Sigmoid colon (tissue), 7 donors: ENCODE results near the gene USPL1. TPM values are rescaled to one million over a fixed set of nuclear protein-coding genes. Genes with fewer than 3 reads are reported as not detected.

ENCODE experiments used
- DNase-seq: peaks from one replicate; pipeline ENCODE4 v3.0.0-alpha.2; 2019
- H3K27ac ChIP-seq, 4 donors: fragments of 200-600 bp; sonication (generic); one replicate each; pipeline ENCODE4 v1.5.1; 2016 to 2019; ENCODE audit warnings: mild to moderate bottlenecking in 1 of 4
- H3K27me3 ChIP-seq, 3 donors: fragments of 200-600 bp; sonication (generic); one replicate each; pipeline ENCODE4 v1.5.1; 2019; ENCODE audit warnings: mild to moderate bottlenecking in 1 of 3
- H3K36me3 ChIP-seq, 4 donors: fragments of 200-600 bp; sonication (generic); one replicate each; pipeline ENCODE4 v1.5.1; 2016 to 2019
- H3K4me1 ChIP-seq, 4 donors: fragments of 200-600 bp; sonication (generic); one replicate each; pipeline ENCODE4 v1.5.1; 2017 to 2019
- H3K4me3 ChIP-seq, 4 donors: fragments of 200-600 bp; sonication (generic); one replicate each; pipeline ENCODE4 v1.5.1; 2017 to 2019; ENCODE audit warnings: mild to moderate bottlenecking in 2 of 4, moderate library complexity in 1 of 4
- H3K9me3 ChIP-seq, 4 donors: fragments of 200-600 bp in 3 of 4; sonication (generic) in 3 of 4; one replicate each; pipeline versions ENCODE4 v1.5.1 to v1.6.1; 2013 to 2019
- EP300 ChIP-seq, 4 donors: sonication (generic); formaldehyde crosslinking; IDR thresholded peaks; one replicate each; pipeline ENCODE4 v1.6.1; 2017; ENCODE audit warnings: antibody characterized with exemption in 4 of 4
- POLR2A ChIP-seq, 2 donors: fragments of 450-650 bp; IDR thresholded peaks; one replicate each; pipeline ENCODE4 v1.6.1; 2016; ENCODE audit warnings: antibody characterized with exemption in 2 of 2, mild to moderate bottlenecking in 2 of 2, moderate library complexity in 2 of 2
- POLR2AphosphoS5 ChIP-seq, 4 donors: sonication (generic); formaldehyde crosslinking; IDR thresholded peaks; one replicate each; pipeline ENCODE4 v1.6.1; 2017; ENCODE audit warnings: antibody characterized with exemption in 4 of 4
- WGBS, 2 donors: extraction: QIAGEN DNeasy Blood & Tissue Kit; methylation state at CpG; one replicate each; pipeline ENCODE4 v1.1.7; 2013; 5-methylcytosine and 5-hydroxymethylcytosine counted together
- intact Hi-C: fragments of 100-400 bp; cut with DNase I; formaldehyde crosslinking; loops from one replicate; pipeline ENCODE4 v1.15.1; 2023
- polyA plus RNA-seq, 3 donors: library from polyadenylated mRNA; stranded (reverse); fragments of 200-250 nt; gene quantifications; one replicate each; pipeline ENCODE4 v1.2.3, GENCODE V29; 2013
- total RNA-seq, 4 donors: library from RNA; depleted of rRNA; stranded (reverse); fragments of >200 nt; gene quantifications; one replicate each; pipeline ENCODE4 v1.1.0, GENCODE V29; 2016
- TF ChIP-seq, protein P1 (sequence below), 4 experiments: fragments of 450-650 bp in 3 of 4; fragments of 200-600 bp in 1 of 4; IDR thresholded peaks; one replicate each; pipeline ENCODE4 v1.5.1; 2016 to 2019; ENCODE audit warnings: antibody characterized with exemption in 4 of 4, mild to moderate bottlenecking in 3 of 4, moderate library complexity in 2 of 4
- donor health status: healthy with polysubstance abuse.
- donor health status: Bipolar disorder and iron deficiency.
- donor health status: healthy.

Gene USPL1
- total and polyA plus RNA-seq, 7 donors = 2.8 to 34.6 (median 17.4) TPM

DNA sequence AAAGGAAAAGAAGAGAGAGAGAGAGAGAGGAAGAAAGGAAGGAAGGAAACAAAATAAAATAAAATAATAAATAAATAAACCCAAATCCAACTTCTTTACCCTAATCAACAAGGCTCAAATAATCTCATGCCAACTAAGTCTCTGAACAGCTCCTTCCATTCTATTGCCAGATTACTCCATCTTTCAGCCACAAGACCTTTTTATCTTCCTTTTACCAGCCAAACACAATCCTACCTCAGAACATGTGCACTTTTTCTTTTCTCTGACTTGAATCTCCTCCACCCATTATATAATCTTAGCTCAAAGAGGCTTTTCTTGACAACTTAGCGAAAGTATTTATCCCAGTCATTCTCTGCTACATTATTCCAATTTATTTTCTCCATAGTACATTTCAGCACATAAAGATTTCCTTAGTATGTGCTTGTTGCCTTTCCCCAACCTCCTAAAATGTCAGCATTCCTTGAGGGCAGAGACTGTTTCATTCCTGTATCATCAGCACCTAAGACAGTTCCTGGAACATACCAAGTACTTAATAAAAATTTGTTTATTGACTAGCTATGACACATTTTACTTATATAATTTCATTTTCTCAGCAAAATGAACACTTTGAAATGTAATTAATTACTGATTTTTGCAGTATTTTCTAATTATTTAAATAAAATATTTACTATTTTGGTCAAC is 33.5 kb upstream of the USPL1 start:
- H3K27me3 ChIP-seq = no peaks in the 10 kb centered on the region
- H3K27ac ChIP-seq = no peak overlapping the region
- H3K9me3 ChIP-seq = no peaks in the 10 kb centered on the region
- DNase-seq = no peak
- intact Hi-C loops = no loop called here
- TF ChIP-seq POLR2A (IDR thresholded peaks at IDR 0.05) = no peak
- TF ChIP-seq EP300 (IDR thresholded peaks at IDR 0.05) = no peak
- TF ChIP-seq POLR2AphosphoS5 (IDR thresholded peaks at IDR 0.05) = no peak
- TF ChIP-seq, protein P1, sequence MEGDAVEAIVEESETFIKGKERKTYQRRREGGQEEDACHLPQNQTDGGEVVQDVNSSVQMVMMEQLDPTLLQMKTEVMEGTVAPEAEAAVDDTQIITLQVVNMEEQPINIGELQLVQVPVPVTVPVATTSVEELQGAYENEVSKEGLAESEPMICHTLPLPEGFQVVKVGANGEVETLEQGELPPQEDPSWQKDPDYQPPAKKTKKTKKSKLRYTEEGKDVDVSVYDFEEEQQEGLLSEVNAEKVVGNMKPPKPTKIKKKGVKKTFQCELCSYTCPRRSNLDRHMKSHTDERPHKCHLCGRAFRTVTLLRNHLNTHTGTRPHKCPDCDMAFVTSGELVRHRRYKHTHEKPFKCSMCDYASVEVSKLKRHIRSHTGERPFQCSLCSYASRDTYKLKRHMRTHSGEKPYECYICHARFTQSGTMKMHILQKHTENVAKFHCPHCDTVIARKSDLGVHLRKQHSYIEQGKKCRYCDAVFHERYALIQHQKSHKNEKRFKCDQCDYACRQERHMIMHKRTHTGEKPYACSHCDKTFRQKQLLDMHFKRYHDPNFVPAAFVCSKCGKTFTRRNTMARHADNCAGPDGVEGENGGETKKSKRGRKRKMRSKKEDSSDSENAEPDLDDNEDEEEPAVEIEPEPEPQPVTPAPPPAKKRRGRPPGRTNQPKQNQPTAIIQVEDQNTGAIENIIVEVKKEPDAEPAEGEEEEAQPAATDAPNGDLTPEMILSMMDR (IDR thresholded peaks at IDR 0.05) = no peak
- 98 to 99% methylated on average over 1 of the region's 1 CpG for WGBS, 2 donors
- H3K36me3 ChIP-seq = no peaks in the 10 kb centered on the region
- no peak overlapping the region for H3K4me3 ChIP-seq
- H3K4me1 ChIP-seq = peaks cover 0 to 4% (median 0%) of the 10 kb centered on the region in 4 donors

DNA sequence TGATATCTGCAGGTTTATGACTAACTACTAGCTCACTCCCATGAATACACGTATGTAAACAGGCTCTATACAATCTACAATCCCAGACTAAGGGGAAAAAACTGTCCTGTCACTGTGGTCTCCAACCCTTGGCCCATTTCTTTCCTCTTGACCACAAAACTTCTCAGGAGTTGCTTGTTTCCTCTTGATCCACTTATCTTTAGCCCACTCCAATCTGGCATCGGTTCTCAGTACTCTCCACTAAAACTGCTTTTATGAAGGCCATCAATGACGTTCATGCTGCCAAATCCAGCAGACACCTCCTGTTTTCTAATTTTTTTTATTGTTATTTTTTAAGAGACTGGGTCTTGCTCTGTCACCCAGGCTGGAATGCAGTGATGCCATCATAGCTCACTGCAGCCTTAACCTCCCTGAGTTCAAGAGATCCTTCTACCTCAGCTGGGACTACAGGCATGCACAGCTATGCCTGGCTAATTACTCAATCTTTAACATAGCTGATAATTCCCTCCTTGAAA is 31.9 kb upstream of the USPL1 start:
- no peaks in the 10 kb centered on the region for H3K36me3 ChIP-seq
- H3K27ac ChIP-seq = no peak overlapping the region
- intact Hi-C loops = no loop called here
- H3K4me1 ChIP-seq = peaks cover 0 to 4% (median 0%) of the 10 kb centered on the region in 4 donors
- H3K9me3 ChIP-seq = no peaks in the 10 kb centered on the region
- TF ChIP-seq POLR2AphosphoS5 (IDR thresholded peaks at IDR 0.05) (no peak), POLR2A (IDR thresholded peaks at IDR 0.05) (no peak), EP300 (IDR thresholded peaks at IDR 0.05) (no peak)
- TF ChIP-seq, protein P1 (IDR thresholded peaks at IDR 0.05) = no peak
- WGBS, 2 donors = 53 to 55% methylated on average over 3 of the region's 3 CpGs
- DNase-seq = no peak
- H3K4me3 ChIP-seq = no peak overlapping the region
- no peaks in the 10 kb centered on the region for H3K27me3 ChIP-seq

DNA sequence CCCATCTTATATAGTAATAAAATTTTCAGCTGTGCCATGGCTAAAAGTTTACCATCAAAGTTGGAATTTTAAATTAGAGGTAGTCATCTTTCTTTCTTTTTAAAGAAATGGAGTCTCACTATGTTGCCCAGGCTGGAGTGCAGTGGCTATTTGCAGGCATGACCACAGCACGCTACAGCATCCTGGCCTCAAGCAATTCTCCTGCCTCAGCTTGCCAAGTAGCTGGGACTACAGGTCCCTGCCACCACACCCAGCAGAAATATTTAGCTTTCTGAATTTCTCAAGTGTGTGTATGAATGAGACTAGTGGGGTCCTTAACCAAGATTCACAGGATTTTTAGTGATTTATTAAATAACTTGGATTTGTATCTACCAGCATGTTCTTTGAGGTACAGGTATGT is 30.5 kb upstream of the USPL1 start:
- TF ChIP-seq POLR2AphosphoS5 (IDR thresholded peaks at IDR 0.05) = no peak
- no peak for TF ChIP-seq POLR2A (IDR thresholded peaks at IDR 0.05)
- TF ChIP-seq EP300 (IDR thresholded peaks at IDR 0.05) = no peak
- TF ChIP-seq, protein P1 (IDR thresholded peaks at IDR 0.05) = no peak
- DNase-seq = no peak
- no peaks in the 10 kb centered on the region for H3K27me3 ChIP-seq
- no peak overlapping the region for H3K27ac ChIP-seq
- no peaks in the 10 kb centered on the region for H3K4me1 ChIP-seq
- no peaks in the 10 kb centered on the region for H3K36me3 ChIP-seq
- H3K9me3 ChIP-seq = no peaks in the 10 kb centered on the region
- H3K4me3 ChIP-seq = no peak overlapping the region
- WGBS, 2 donors = 96 to 97% methylated on average over 1 of the region's 1 CpG
- intact Hi-C loops = no loop called here

DNA sequence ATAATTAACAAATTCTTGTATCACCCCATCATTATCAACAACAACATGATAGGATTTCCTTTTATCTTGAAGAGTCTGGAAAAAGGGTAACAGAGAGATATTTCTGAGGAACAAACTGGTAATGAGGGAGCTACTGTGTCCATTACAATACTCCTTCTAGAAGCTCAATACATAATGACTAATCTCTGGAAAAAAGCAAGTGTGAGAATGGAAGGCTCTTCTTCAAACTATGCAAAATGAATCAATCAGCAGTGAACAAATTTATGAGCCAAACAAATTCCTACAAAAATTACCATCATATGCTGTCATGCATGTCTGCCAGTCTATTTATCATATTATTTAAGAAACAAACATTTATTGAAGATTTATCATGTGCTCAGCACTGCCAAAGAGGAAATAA is 30.0 kb upstream of the USPL1 start:
- H3K36me3 ChIP-seq = no peaks in the 10 kb centered on the region
- TF ChIP-seq POLR2AphosphoS5 (IDR thresholded peaks at IDR 0.05) = no peak
- no peak for TF ChIP-seq EP300 (IDR thresholded peaks at IDR 0.05)
- TF ChIP-seq, protein P1 (IDR thresholded peaks at IDR 0.05) = no peak
- no peak for TF ChIP-seq POLR2A (IDR thresholded peaks at IDR 0.05)
- no peak for DNase-seq
- no peaks in the 10 kb centered on the region for H3K9me3 ChIP-seq
- intact Hi-C loops = no loop called here
- H3K4me3 ChIP-seq = no peak overlapping the region
- no peaks in the 10 kb centered on the region for H3K4me1 ChIP-seq
- no peak overlapping the region for H3K27ac ChIP-seq
- H3K27me3 ChIP-seq = no peaks in the 10 kb centered on the region

DNA sequence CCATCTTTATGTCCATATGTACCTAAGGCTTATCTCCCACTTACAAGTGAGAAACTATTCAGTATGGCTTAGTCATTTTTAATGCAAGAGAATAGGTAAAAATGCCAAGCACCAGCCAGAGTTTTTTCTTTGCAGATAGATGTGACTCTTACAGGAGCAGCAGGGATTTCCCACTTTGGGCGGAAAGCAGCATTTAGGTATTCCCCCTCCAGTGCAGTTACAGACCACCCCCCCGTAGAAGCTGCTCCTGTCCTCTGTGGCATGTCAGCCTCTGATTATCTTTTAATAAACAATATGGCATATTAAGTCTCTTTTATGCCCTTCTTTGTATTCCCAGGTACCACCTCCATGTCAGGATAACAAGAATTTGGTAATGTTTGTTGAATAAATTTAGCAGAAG is 24.7 kb upstream of the USPL1 start:
- Histone ChIP-seq H3K4me1 (no peaks in the 10 kb centered on the region), H3K36me3 (no peaks in the 10 kb centered on the region), H3K9me3 (no peaks in the 10 kb centered on the region), H3K4me3 (no peak overlapping the region), H3K27me3 (no peaks in the 10 kb centered on the region), H3K27ac (no peak overlapping the region)
- intact Hi-C loops = no loop called here
- TF ChIP-seq, protein P1 (IDR thresholded peaks at IDR 0.05) = no peak
- no peak for TF ChIP-seq EP300 (IDR thresholded peaks at IDR 0.05)
- TF ChIP-seq POLR2A (IDR thresholded peaks at IDR 0.05) = no peak
- TF ChIP-seq POLR2AphosphoS5 (IDR thresholded peaks at IDR 0.05) = no peak
- 78 to 82% methylated on average over 2 of the region's 2 CpGs for WGBS, 2 donors
- no peak for DNase-seq
